Right atrium auricular region (tissue), 2 donors: Measurements from ENCODE around the gene EPS8. TPM values are rescaled to one million over a fixed set of nuclear protein-coding genes. Genes with fewer than 3 reads are reported as not detected.

Experiments used
- DNase-seq: peaks from one replicate; pipeline ENCODE4 v3.0.0-alpha.2; 2019; ENCODE audit warnings: low spot score
- H3K27ac ChIP-seq, 2 donors: fragments of 200-600 bp; sonication (generic); 1 replicate in 1 of 2; 2 replicates in 1 of 2; pipeline ENCODE4 v1.5.1; 2016 to 2019
- H3K27me3 ChIP-seq, 2 donors: fragments of 200-600 bp; sonication (generic); one replicate each; pipeline versions ENCODE4 v1.5.1 to v1.6.0; 2017 to 2019
- H3K36me3 ChIP-seq: fragments of 200-600 bp; sonication (generic); one replicate; pipeline ENCODE4 v1.5.1; 2016
- H3K4me1 ChIP-seq, 2 donors: fragments of 200-600 bp; sonication (generic); one replicate each; pipeline versions ENCODE4 v1.5.1 to v1.6.0; 2017 to 2019
- H3K4me3 ChIP-seq, 2 donors: fragments of 200-600 bp; sonication (generic); 1 replicate in 1 of 2; 2 replicates in 1 of 2; pipeline ENCODE4 v1.5.1; 2017 to 2019; ENCODE audit warnings: mild to moderate bottlenecking in 1 of 2, moderate library complexity in 1 of 2
- H3K9me3 ChIP-seq, 2 donors: fragments of 200-600 bp; sonication (generic); one replicate each; pipeline ENCODE4 v1.5.1; 2019
- total RNA-seq, 2 donors: library from RNA; depleted of rRNA; stranded (reverse); fragments of >200 nt; gene quantifications; one replicate each; pipeline ENCODE4 v1.1.0, GENCODE V29; 2016
- TF ChIP-seq, protein P1 (sequence below), 2 donors: fragments of 200-600 bp; sonication (generic); IDR thresholded peaks; one replicate each; pipeline ENCODE4 v1.5.1; 2019; ENCODE audit warnings: antibody characterized with exemption in 2 of 2

EPS8 gene
- total RNA-seq, 2 donors from 2014 or later: 46.9 to 72.3 TPM

DNA sequence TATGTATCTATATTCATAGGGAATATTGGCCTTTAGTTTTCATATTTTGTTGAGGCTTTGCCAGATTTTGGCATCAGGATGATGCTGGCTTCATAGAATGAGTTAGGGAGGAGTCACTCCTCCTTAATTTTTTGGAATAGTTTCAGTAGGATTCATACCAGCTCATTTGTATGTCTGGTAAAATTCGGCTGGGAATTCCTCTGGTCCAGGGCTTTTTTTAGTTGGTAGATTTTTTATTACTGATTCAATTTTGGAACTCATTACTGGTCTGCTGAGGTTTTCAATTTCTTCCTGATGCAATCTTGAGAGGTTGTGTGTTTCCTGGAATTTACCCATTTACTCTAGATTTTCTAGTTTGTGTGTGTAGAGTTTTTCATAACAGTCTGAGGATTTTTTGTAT, 175.2 kb downstream of the EPS8 start:
- TF ChIP-seq, protein P1, sequence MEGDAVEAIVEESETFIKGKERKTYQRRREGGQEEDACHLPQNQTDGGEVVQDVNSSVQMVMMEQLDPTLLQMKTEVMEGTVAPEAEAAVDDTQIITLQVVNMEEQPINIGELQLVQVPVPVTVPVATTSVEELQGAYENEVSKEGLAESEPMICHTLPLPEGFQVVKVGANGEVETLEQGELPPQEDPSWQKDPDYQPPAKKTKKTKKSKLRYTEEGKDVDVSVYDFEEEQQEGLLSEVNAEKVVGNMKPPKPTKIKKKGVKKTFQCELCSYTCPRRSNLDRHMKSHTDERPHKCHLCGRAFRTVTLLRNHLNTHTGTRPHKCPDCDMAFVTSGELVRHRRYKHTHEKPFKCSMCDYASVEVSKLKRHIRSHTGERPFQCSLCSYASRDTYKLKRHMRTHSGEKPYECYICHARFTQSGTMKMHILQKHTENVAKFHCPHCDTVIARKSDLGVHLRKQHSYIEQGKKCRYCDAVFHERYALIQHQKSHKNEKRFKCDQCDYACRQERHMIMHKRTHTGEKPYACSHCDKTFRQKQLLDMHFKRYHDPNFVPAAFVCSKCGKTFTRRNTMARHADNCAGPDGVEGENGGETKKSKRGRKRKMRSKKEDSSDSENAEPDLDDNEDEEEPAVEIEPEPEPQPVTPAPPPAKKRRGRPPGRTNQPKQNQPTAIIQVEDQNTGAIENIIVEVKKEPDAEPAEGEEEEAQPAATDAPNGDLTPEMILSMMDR (IDR thresholded peaks at IDR 0.05): no peak
- no peaks in the 10 kb centered on the region for H3K27me3 ChIP-seq
- peaks cover 5 to 22% of the 10 kb centered on the region in 2 donors for H3K9me3 ChIP-seq
- DNase-seq: no peak
- no peak overlapping the region for H3K27ac ChIP-seq
- no peak overlapping the region for H3K4me3 ChIP-seq
- no peaks in the 10 kb centered on the region for H3K36me3 ChIP-seq
- no peaks in the 10 kb centered on the region for H3K4me1 ChIP-seq

DNA sequence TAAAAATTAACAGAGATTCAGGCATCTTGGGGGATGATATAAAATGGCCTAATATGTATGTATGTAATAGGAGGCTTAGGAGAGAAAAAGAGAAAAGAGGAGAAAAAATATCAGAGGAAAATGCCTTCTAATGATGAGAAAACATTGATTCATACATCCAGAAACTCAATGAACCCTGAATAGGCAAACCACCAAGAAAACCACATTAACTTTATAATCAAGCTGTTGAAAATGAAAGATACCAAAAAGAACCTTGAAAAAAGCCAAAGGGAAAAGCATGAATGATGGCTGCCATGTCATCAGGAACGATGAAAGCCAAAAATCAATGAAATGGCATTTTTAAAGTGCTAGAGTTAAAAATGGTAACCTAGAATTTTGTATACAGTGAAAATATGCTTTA, 180.2 kb downstream of the EPS8 start:
- Histone ChIP-seq H3K36me3 (no peaks in the 10 kb centered on the region), H3K4me3 (no peak overlapping the region), H3K9me3 (peaks cover 5 to 16% of the 10 kb centered on the region in 2 donors), H3K27ac (no peak overlapping the region), H3K4me1 (no peaks in the 10 kb centered on the region), H3K27me3 (no peaks in the 10 kb centered on the region)
- TF ChIP-seq, protein P1 (IDR thresholded peaks at IDR 0.05): no peak
- no peak for DNase-seq

DNA sequence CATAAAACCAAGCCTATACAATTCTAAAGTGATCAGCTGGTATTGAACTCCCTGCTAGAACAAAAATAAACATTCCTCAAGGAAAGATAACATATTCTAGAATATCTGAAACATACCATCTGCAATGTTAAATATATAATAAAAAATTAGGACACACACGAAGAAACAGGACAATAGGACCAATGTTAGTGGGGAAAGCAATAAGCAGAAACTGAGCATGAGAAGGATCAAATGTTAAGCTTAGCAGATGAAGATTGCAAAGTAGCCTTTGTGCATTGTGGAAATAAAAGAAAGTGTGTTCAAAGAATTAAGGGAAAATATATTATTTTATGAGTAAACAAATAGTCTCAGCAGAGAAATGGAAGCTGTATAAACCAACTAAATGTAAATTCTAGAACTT, 180.8 kb downstream of the EPS8 start:
- no peaks in the 10 kb centered on the region for H3K36me3 ChIP-seq
- no peak overlapping the region for H3K27ac ChIP-seq
- no peaks in the 10 kb centered on the region for H3K27me3 ChIP-seq
- no peak overlapping the region for H3K4me3 ChIP-seq
- no peak for DNase-seq
- peaks cover under 1 to 12% of the 10 kb centered on the region in 2 donors for H3K9me3 ChIP-seq
- TF ChIP-seq, protein P1 (IDR thresholded peaks at IDR 0.05): no peak
- H3K4me1 ChIP-seq: no peaks in the 10 kb centered on the region

DNA sequence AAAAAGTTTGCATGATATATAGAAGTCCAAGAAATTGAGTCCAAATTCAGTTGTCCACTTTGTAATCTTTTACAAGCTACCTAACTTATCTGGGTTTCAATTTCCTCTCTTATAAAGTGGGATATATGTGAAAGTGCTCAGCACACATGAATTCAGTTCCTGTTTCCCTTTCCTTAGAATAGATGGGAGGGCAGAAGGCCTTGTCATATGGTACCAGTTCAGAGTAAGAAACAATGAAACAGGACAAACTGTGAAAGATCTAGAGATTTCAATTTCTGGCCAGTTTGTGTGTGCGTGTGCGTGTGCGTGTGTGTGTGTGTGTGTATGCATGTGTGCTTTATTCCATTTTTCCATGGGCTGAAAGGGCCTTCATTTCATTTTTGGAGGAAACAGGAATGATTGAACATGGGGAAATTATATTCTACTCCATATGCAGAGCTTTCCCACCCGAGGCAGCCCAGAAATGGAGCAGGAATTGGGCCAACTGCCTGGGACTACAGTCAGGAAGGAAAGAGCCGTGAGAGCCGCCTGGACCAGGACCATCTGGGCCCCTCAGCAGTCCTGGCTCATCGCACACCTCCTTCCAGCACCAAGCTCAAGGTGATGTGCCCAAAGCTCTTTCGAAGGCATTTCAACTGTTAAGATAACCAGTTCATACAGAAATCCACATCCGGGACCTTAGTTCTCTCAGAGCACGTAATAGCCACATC, 183.2 kb downstream of the EPS8 start:
- no peaks in the 10 kb centered on the region for H3K36me3 ChIP-seq
- H3K27me3 ChIP-seq: no peaks in the 10 kb centered on the region
- H3K4me3 ChIP-seq: no peak overlapping the region
- no peaks in the 10 kb centered on the region for H3K9me3 ChIP-seq
- no peak overlapping the region for H3K27ac ChIP-seq
- H3K4me1 ChIP-seq: no peaks in the 10 kb centered on the region
- TF ChIP-seq, protein P1 (IDR thresholded peaks at IDR 0.05): no peak
- DNase-seq: no peak

DNA sequence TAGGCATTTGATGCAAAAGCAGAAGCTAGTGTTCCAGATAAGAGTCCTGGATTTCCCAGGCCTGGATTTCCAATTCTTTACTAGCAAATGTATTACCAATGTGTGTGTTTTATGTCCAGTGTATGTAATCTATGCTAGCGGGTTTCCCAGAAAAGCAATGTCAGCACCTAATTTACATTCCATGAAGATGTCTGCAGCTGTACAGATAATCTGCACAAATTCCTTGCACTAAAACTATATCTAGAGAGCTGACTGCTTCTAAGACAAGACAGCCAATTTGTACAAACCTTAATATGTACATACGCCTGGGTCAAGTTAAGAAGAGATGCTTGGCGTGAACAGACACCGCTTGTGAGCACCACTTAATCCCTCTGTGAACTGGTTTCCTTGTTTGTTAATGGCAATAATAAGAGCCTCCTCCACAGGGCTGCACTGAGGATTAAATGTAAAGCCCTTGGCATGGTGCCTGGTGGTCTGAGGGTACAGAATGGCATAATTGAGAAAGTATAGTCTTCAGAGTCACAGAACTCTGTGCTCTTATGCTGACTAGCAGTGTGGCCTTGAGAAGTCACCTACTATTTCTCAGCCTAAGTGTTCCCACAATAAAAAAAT, 185.6 kb downstream of the EPS8 start:
- DNase-seq: no peak

More for the DNA sequence above, 185.6 kb downstream of the EPS8 start:
- no peaks in the 10 kb centered on the region for H3K27me3 ChIP-seq
- peaks cover 0 to 14% of the 10 kb centered on the region in 2 donors for H3K4me1 ChIP-seq
- no peak overlapping the region for H3K27ac ChIP-seq
- H3K36me3 ChIP-seq: no peaks in the 10 kb centered on the region
- TF ChIP-seq, protein P1 (IDR thresholded peaks at IDR 0.05): no peak
- H3K4me3 ChIP-seq: no peak overlapping the region
- no peaks in the 10 kb centered on the region for H3K9me3 ChIP-seq
